HG03354 (cell line): ENCODE data around the gene RYR2.

Experiments used
- ATAC-seq: cut with Tn5 transposase; IDR thresholded peaks from one replicate; pipeline ENCODE4 v1.9.1; 2021; ENCODE audit warnings: mild to moderate bottlenecking; ENCODE audit not compliant: unreplicated experiment, poor library complexity, severe bottlenecking

RYR2 gene

GRCh38 chr1:237736372-237737029 lies 694.5 kb downstream of the RYR2 start:
- no peak for ATAC-seq

GRCh38 chr1:237737448-237737847 lies 695.5 kb downstream of the RYR2 start:
- ATAC-seq, result no peak

- no peak for ATAC-seq
Observed at GRCh38 chr1:237737938-237738610, 696.1 kb downstream of the RYR2 start.

- no peak for ATAC-seq
Observed at GRCh38 chr1:237740846-237741245, 698.9 kb downstream of the RYR2 start.

GRCh38 chr1:237745545-237745944 lies 703.6 kb downstream of the RYR2 start:
- no peak for ATAC-seq

GRCh38 chr1:237748171-237748960 lies 706.4 kb downstream of the RYR2 start:
- ATAC-seq, result no peak

- ATAC-seq, result no peak
Observed at GRCh38 chr1:237749122-237749521, 707.1 kb downstream of the RYR2 start.

GRCh38 chr1:237751090-237751489 lies 709.1 kb downstream of the RYR2 start:
- ATAC-seq, result no peak

- ATAC-seq, result no peak
Observed at GRCh38 chr1:237754627-237755026, 712.6 kb downstream of the RYR2 start.

GRCh38 chr1:237756304-237756967 lies 714.5 kb downstream of the RYR2 start:
- no peak for ATAC-seq

- no peak for ATAC-seq
Observed at GRCh38 chr1:237759377-237759776, 717.4 kb downstream of the RYR2 start.

GRCh38 chr1:237760951-237761350 lies 719.0 kb downstream of the RYR2 start:
- ATAC-seq, result no peak

GRCh38 chr1:237763137-237763536 lies 721.2 kb downstream of the RYR2 start:
- ATAC-seq, result no peak

GRCh38 chr1:237763751-237764150 lies 721.8 kb downstream of the RYR2 start:
- no peak for ATAC-seq

GRCh38 chr1:237769916-237770315 lies 727.9 kb downstream of the RYR2 start:
- no peak for ATAC-seq

GRCh38 chr1:237772009-237772408 lies 730.0 kb downstream of the RYR2 start:
- no peak for ATAC-seq

GRCh38 chr1:237774246-237774645 lies 732.3 kb downstream of the RYR2 start:
- ATAC-seq, result no peak

- ATAC-seq, result no peak
Observed at GRCh38 chr1:237779356-237779755, 737.4 kb downstream of the RYR2 start.

GRCh38 chr1:237786066-237786719 lies 744.2 kb downstream of the RYR2 start:
- no peak for ATAC-seq

GRCh38 chr1:237788069-237788468 lies 746.1 kb downstream of the RYR2 start:
- ATAC-seq, result no peak
